Activated CD8-positive, alpha-beta T cell treated with anti-CD3 and anti-CD28 coated beads for 36 hours (primary cell): ENCODE data around the gene MTREX. TPM values are rescaled to one million over a fixed set of nuclear protein-coding genes. Genes with fewer than 3 reads are reported as not detected.
A peak's percentile ranks its signal among the peaks of the same experiment; 100 is the strongest.

Experiments
- ATAC-seq: fragments of 200-7000 bp; cut with Tn5 transposase; one replicate; pipeline ENCODE4 v1.10.0; 2021; ENCODE audit warnings: mild to moderate bottlenecking, moderate library complexity
- CTCF ChIA-PET: fragments of 350-600 bp; sonication (Branson Sonifier 250); formaldehyde crosslinking; loops from one replicate; lab custom pipeline; 2021; ENCODE audit warnings: antibody characterized with exemption; lab: Charles Lee
- POLR2A ChIA-PET: fragments of 350-600 bp; sonication (Branson Sonifier 250); formaldehyde crosslinking; loops from one replicate; lab custom pipeline; 2021; ENCODE audit warnings: antibody characterized with exemption; lab: Charles Lee
- DNase-seq: peaks from one replicate; pipeline ENCODE4 v3.0.0-alpha.2; 2020
- H3K27ac Mint-ChIP-seq: one replicate; pipeline ENCODE4 v1.8.0; 2021; ENCODE audit warnings: mild to moderate bottlenecking, mixed read lengths
- H3K27me3 Mint-ChIP-seq: one replicate; pipeline ENCODE4 v1.8.0; 2021; ENCODE audit warnings: mixed read lengths
- H3K36me3 Mint-ChIP-seq: one replicate; pipeline ENCODE4 v1.8.0; 2021; ENCODE audit warnings: low read depth, mixed read lengths
- H3K4me1 Mint-ChIP-seq: one replicate; pipeline ENCODE4 v1.8.0; 2021; ENCODE audit warnings: low read depth, mixed read lengths
- H3K4me3 Mint-ChIP-seq: one replicate; pipeline ENCODE4 v1.8.0; 2021; ENCODE audit warnings: mild to moderate bottlenecking, moderate library complexity, mixed read lengths
- H3K9me3 Mint-ChIP-seq: one replicate; pipeline ENCODE4 v1.8.0; 2021; ENCODE audit warnings: mixed read lengths
- intact Hi-C: fragments of 100-400 bp; cut with micrococcal nuclease; formaldehyde crosslinking; loops from one replicate; pipeline ENCODE4 v1.10.0; 2022
- total RNA-seq, 2 experiments: library from RNA; stranded (reverse); gene quantifications; one replicate each; pipeline ENCODE4 v1.2.3, GENCODE V29; 2021
- TF ChIP-seq, protein P1 (sequence below): fragments of 200-600 bp; IDR thresholded peaks from one replicate; pipeline ENCODE4 v1.8.0; 2022; ENCODE audit warnings: antibody characterized with exemption, mild to moderate bottlenecking

MTREX gene
- total RNA-seq, 2 experiments from 2014 or later: 88.9 to 93.4 TPM

DNA sequence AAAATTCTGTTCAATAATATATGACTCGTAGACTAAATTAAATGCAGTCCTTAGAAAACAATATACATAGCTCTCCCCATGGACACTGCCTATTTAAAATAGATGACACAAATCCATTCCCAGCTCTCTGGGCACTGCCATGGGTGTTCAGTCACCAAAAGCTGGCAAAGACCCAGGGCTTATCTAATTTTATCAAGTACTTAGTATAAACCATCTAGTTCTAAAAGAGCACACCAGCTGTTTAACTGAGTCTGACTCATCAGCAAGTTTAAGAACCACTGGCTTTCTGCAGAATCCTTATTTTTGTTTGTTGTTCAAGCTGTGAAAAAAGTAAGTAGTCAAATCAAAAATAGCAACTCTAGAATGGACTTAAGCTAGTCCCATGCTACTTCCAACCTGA is 119.4 kb downstream of the MTREX start:
- H3K9me3 Mint-ChIP-seq: peaks cover 23% of the 10 kb centered on the region
- TF ChIP-seq, protein P1, sequence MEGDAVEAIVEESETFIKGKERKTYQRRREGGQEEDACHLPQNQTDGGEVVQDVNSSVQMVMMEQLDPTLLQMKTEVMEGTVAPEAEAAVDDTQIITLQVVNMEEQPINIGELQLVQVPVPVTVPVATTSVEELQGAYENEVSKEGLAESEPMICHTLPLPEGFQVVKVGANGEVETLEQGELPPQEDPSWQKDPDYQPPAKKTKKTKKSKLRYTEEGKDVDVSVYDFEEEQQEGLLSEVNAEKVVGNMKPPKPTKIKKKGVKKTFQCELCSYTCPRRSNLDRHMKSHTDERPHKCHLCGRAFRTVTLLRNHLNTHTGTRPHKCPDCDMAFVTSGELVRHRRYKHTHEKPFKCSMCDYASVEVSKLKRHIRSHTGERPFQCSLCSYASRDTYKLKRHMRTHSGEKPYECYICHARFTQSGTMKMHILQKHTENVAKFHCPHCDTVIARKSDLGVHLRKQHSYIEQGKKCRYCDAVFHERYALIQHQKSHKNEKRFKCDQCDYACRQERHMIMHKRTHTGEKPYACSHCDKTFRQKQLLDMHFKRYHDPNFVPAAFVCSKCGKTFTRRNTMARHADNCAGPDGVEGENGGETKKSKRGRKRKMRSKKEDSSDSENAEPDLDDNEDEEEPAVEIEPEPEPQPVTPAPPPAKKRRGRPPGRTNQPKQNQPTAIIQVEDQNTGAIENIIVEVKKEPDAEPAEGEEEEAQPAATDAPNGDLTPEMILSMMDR: no peak
- POLR2A ChIA-PET: no interaction called here
- no peak overlapping the region for H3K27ac Mint-ChIP-seq
- intact Hi-C loops: loop anchor here (10.0 kb wide), 2 partner anchors 108 to 268 kb away; partner anchors contain the start of gene PLPP1
- H3K27me3 Mint-ChIP-seq: no peaks in the 10 kb centered on the region
- DNase-seq (no peak), ATAC-seq (no peak)
- peaks cover 86% of the 10 kb centered on the region for H3K36me3 Mint-ChIP-seq
- CTCF ChIA-PET: interaction anchor here (1.6 kb wide), 1 partner anchor 265 kb away, joined by 5 read pairs; no protein-coding TSS in a partner anchor
- peaks cover 7% of the 10 kb centered on the region for H3K4me1 Mint-ChIP-seq
- H3K4me3 Mint-ChIP-seq: no peak overlapping the region

DNA sequence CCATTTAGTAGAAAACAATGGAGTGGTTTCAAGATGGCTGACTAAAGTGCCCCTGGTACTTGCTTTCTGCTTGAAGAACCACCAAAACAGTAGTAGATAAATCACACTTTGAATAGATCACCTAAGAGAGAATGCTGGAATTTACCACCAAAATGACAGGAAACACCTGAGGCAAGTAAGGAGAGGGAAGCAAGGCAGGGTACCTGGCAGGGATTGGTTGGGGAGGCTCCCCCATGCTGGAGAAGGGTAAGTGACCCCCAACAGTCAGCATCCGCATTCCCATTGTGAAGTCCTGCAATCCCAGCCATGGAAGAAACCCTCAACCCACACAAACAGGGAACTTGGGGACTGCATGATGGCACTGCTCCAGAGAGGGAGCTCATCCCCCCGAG is 121.4 kb downstream of the MTREX start:
- intact Hi-C loops: loop anchor here (10.0 kb wide), 2 partner anchors 106 to 266 kb away; partner anchors contain the start of gene PLPP1
- CTCF ChIA-PET: no interaction called here

DNA sequence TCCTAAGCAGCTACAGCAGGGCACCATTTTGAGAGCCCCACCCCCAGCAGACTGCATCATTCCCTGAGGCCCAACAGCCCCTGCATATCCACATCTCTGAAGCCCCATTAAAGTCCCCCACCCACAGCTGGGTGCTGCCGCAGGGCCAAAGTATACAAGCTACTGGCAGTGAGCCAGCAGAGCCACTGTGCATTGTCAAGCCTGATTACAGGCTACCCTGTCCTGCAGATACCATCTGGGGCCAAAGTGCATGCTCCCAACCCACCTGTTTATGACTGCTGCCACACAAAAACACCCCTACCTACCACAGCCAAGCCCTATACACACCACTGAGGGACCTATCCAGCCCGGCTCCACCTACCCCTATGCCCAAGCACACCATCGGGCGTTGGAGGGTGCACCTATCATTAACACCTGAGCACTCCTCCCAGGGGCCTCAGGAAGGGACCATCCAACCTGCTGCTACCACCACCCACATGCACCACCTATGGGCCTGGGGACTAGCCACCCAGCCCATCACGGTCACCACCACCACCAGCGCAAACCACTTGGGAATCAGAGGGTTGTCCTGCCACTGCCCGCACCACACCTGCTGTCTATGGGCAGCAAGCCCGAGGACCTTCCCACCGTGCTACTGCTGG is 121.9 kb downstream of the MTREX start:
- Mint-ChIP-seq H3K36me3 (peaks cover 79% of the 10 kb centered on the region), H3K9me3 (peaks cover 39% of the 10 kb centered on the region), H3K27ac (no peak overlapping the region), H3K27me3 (no peaks in the 10 kb centered on the region), H3K4me1 (no peaks in the 10 kb centered on the region), H3K4me3 (no peak overlapping the region)
- TF ChIP-seq, protein P1: no peak
- intact Hi-C loops: loop anchor here (10.0 kb wide), 2 partner anchors 105 to 265 kb away; partner anchors contain the start of gene PLPP1
- ChIA-PET CTCF (no interaction called here), POLR2A (interaction anchor here (1.2 kb wide), 1 partner anchor 9 kb away, joined by 3 read pairs; no protein-coding TSS in a partner anchor)
- ATAC-seq: no peak
- DNase-seq: no peak

More for the DNA sequence above, 121.4 kb downstream of the MTREX start:
- Mint-ChIP-seq H3K9me3 (peaks cover 34% of the 10 kb centered on the region), H3K27me3 (no peaks in the 10 kb centered on the region), H3K4me3 (no peak overlapping the region), H3K4me1 (no peaks in the 10 kb centered on the region), H3K27ac (no peak overlapping the region), H3K36me3 (peaks cover 77% of the 10 kb centered on the region)
- DNase-seq (no peak), ATAC-seq (no peak)
- POLR2A ChIA-PET: interaction anchor here (1.2 to 1.3 kb wide), 2 partner anchors 9 to 13 kb away, joined by 3 read pairs; no protein-coding TSS in a partner anchor
- TF ChIP-seq, protein P1: no peak

DNA sequence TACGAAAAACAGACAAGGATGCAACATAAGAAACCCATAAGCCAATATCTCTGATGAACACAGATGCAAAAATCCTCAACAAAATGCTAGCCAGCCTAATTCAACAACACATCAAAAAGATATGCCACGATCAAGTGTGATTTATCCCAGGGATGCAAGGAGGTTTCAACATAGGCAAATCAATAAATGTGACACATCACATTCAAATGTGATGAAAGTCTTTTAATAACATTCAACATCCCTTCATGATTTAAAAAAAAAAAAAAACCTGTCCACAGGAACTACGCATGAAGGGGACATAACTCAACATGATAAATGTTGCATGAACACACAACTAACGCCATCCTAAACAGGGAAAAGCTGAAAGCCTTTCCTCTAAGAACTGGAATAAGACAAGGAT is 124.8 kb downstream of the MTREX start:
- POLR2A ChIA-PET: no interaction called here
- Mint-ChIP-seq H3K36me3 (peaks cover 81% of the 10 kb centered on the region), H3K27ac (no peak overlapping the region), H3K9me3 (peaks cover 54% of the 10 kb centered on the region), H3K4me3 (no peak overlapping the region), H3K4me1 (peaks cover 2% of the 10 kb centered on the region), H3K27me3 (no peaks in the 10 kb centered on the region)
- intact Hi-C loops: no loop called here
- CTCF ChIA-PET: no interaction called here
- ATAC-seq (no peak), DNase-seq (no peak)
- TF ChIP-seq, protein P1: no peak

DNA sequence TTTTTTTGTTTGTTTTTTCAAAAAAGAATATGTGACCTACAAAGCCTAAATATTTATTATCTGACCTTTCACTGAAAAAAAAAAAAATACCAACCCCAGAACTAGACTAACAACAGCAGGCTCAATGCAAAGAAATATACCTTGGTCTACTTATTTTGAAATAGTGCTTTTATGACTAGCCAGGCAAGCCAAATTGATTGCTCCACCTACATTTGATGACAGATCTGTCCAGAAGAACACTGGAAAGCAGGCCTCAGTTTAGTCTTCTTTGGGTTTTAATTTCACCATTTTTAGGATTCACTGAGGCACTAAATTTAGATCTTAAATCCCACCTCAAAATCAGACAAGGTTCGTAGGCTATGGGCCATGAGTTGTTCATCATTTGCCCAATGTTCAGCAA is 129.7 kb downstream of the MTREX start:
- Mint-ChIP-seq H3K9me3 (peaks cover 28% of the 10 kb centered on the region), H3K4me1 (peaks cover 46% of the 10 kb centered on the region), H3K4me3 (no peak overlapping the region), H3K27ac (peak overlapping the region; percentile 46), H3K36me3 (peaks cover 58% of the 10 kb centered on the region), H3K27me3 (no peaks in the 10 kb centered on the region)
- TF ChIP-seq, protein P1: no peak
- intact Hi-C loops: no loop called here
- POLR2A ChIA-PET: interaction anchor here (1.4 kb wide), 1 partner anchor 8 kb away, joined by 3 read pairs; no protein-coding TSS in a partner anchor
- no peak for DNase-seq
- ATAC-seq: no peak
- CTCF ChIA-PET: no interaction called here
